Mucosa of descending colon (tissue), 3 donors: Measurements from ENCODE around the gene SRSF3. TPM values are rescaled to one million over a fixed set of nuclear protein-coding genes. Genes with fewer than 3 reads are reported as not detected.
"Not testable (repeated sequence)": the region's sequence is repeated elsewhere in the genome, so short reads cannot be mapped to it uniquely, and the experiment has no call there.

ENCODE experiments used
- ATAC-seq: fragments of 200-7000 bp; cut with Tn5 transposase; one replicate; pipeline ENCODE4 v1.9.1; 2020; ENCODE audit warnings: mild to moderate bottlenecking, moderate library complexity
- DNase-seq, 3 donors: peaks; one replicate each; pipeline ENCODE4 v3.0.0-alpha.2; 2020
- H3K36me3 ChIP-seq: fragments of 200-600 bp; one replicate; pipeline ENCODE4 v1.8.0; 2021; ENCODE audit warnings: low read depth, mild to moderate bottlenecking
- H3K4me1 ChIP-seq: fragments of 200-600 bp; one replicate; pipeline ENCODE4 v1.8.0; 2021; ENCODE audit warnings: low read depth, mild to moderate bottlenecking
- H3K4me3 ChIP-seq: fragments of 200-600 bp; one replicate; pipeline ENCODE4 v1.8.0; 2021; ENCODE audit warnings: mild to moderate bottlenecking
- H3K9me3 ChIP-seq: fragments of 200-600 bp; one replicate; pipeline ENCODE4 v1.8.0; 2021; ENCODE audit warnings: mild to moderate bottlenecking
- intact Hi-C, 2 donors: fragments of 100-400 bp; cut with DNase I in 1 of 2; cut with micrococcal nuclease in 1 of 2; formaldehyde crosslinking; loops; one replicate each; pipeline versions ENCODE4 v1.11.0 to v1.11.1; 2022; cut with DNase I, micrococcal nuclease
- total RNA-seq, 3 donors: library from RNA; stranded (reverse); fragmentation: NEBNext Ultra II Directional in 2 of 3; extraction: Animal tissue kit (Norgen Biotek cat#: 25700) in 2 of 3; gene quantifications; one replicate each; pipeline versions ENCODE4 v1.2.1 to v1.2.4, GENCODE V29; 2021 to 2023
- TF ChIP-seq, protein P1 (sequence below): fragments of 200-600 bp; IDR thresholded peaks from one replicate; pipeline ENCODE4 v1.8.0; 2022; ENCODE audit warnings: antibody characterized with exemption, mild to moderate bottlenecking
- donor health status: DM: no; HTN: no; CAD: no; lungs with moderate emphysema.
- donor health status: DM: no; HTN: no; CAD: no.
- donor health status: DM: no; HTN: yes; CAD: no.

Gene SRSF3
- total RNA-seq, 3 donors from 2014 or later: 176 to 243 (median 229) TPM

DNA sequence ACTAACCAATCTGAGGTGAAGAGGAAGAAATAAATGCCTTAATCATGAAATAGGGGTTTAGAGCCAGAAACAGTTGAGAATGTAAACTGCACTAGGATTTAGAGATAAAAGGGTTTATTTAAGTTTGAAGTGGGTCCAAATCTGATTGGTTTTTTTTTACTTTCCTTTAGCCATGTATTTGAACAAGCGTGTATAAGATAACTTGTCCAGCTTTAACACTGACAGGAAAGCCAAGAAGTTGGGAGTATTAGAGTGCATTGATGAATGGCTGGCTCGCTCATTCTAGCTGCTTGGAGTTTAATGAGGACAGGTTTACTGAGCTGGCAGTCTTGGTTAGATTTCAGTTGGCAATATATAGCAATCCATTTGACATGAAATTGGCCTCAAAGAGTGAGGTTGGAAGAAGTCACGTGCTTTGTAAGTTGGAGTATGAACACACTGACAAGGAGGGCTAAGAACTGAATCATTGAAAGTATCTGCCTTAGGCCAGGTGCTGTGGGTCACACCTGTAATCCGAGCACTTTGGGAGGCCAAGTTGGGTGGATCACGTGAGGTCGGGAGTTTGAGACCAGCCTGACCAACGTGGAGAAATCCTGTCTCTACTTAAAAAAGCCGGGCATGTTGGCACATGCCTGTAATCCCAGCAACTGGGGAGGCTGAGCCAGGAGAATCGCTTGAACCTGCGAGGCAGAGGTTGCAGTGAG, 13.7 kb downstream of the SRSF3 start:
- TF ChIP-seq, protein P1, sequence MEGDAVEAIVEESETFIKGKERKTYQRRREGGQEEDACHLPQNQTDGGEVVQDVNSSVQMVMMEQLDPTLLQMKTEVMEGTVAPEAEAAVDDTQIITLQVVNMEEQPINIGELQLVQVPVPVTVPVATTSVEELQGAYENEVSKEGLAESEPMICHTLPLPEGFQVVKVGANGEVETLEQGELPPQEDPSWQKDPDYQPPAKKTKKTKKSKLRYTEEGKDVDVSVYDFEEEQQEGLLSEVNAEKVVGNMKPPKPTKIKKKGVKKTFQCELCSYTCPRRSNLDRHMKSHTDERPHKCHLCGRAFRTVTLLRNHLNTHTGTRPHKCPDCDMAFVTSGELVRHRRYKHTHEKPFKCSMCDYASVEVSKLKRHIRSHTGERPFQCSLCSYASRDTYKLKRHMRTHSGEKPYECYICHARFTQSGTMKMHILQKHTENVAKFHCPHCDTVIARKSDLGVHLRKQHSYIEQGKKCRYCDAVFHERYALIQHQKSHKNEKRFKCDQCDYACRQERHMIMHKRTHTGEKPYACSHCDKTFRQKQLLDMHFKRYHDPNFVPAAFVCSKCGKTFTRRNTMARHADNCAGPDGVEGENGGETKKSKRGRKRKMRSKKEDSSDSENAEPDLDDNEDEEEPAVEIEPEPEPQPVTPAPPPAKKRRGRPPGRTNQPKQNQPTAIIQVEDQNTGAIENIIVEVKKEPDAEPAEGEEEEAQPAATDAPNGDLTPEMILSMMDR: no peak
- ATAC-seq (peak; percentile 6), DNase-seq (peak in 1 of 3 donors; percentile 28)
- intact Hi-C loops: no loop called here
- Histone ChIP-seq H3K36me3 (peaks cover 9% of the 10 kb centered on the region), H3K9me3 (no peaks in the 10 kb centered on the region), H3K4me3 (no peak overlapping the region), H3K4me1 (peaks cover 46% of the 10 kb centered on the region)

GRCh38 chr6:36608788-36609563, 14.8 kb downstream of the SRSF3 start:
- peak in 1 of 3 donors; percentile 32 for DNase-seq
- H3K4me1 ChIP-seq: peaks cover 43% of the 10 kb centered on the region
- H3K4me3 ChIP-seq: no peak overlapping the region
- H3K36me3 ChIP-seq: no peaks in the 10 kb centered on the region
- TF ChIP-seq, protein P1: no peak
- H3K9me3 ChIP-seq: no peaks in the 10 kb centered on the region
- intact Hi-C loops: no loop called here
- peak; percentile 56 for ATAC-seq

- peak in 1 of 3 donors; percentile 17 for DNase-seq
- Histone ChIP-seq H3K9me3 (no peaks in the 10 kb centered on the region), H3K36me3 (no peaks in the 10 kb centered on the region), H3K4me3 (no peak overlapping the region), H3K4me1 (peaks cover 39% of the 10 kb centered on the region)
- ATAC-seq: peak; percentile 5
- intact Hi-C loops: no loop called here
- TF ChIP-seq, protein P1: no peak
Measured at GRCh38 chr6:36609582-36609981, 15.4 kb downstream of the SRSF3 start.

GRCh38 chr6:36610041-36610955, 16.1 kb downstream of the SRSF3 start:
- TF ChIP-seq, protein P1: no peak
- no peak overlapping the region for H3K4me3 ChIP-seq
- no peaks in the 10 kb centered on the region for H3K36me3 ChIP-seq
- ATAC-seq (peak; percentile 19), DNase-seq (peak in 1 of 3 donors; percentile 20)
- H3K9me3 ChIP-seq: no peaks in the 10 kb centered on the region
- peaks cover 34% of the 10 kb centered on the region for H3K4me1 ChIP-seq
- intact Hi-C loops: loop anchor here in 1 of 2 donors (10.0 kb wide), 1 partner anchor 245 kb away; no protein-coding TSS in a partner anchor

DNA sequence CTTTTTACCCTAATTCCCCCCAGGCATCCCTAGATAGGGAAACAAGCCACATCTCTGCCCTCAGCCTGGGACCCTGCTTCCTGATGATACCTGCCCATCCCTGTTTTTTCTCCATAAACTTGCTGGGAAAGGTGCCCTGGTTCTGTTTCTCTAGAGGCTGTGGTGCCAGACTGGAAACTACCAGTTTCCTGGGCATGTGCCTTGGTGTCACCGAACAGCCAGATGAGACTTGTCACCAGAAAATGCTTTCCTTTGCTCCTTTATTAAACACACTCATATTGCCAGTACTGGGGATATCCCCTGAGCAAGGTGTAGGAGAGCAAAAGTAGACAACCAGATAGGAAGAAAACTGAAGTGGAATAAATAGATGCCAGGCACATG, 16.8 kb downstream of the SRSF3 start:
- H3K4me1 ChIP-seq: peaks cover 30% of the 10 kb centered on the region
- DNase-seq (peak in 1 of 3 donors; percentile 5), ATAC-seq (no peak)
- H3K36me3 ChIP-seq: no peaks in the 10 kb centered on the region
- H3K4me3 ChIP-seq: no peak overlapping the region
- intact Hi-C loops: loop anchor here in 1 of 2 donors (10.0 kb wide), 1 partner anchor 244 kb away; no protein-coding TSS in a partner anchor
- no peaks in the 10 kb centered on the region for H3K9me3 ChIP-seq
- TF ChIP-seq, protein P1: no peak

- not testable (repeated sequence) for H3K9me3 ChIP-seq, ATAC-seq, H3K4me3 ChIP-seq, DNase-seq, H3K36me3 ChIP-seq
- intact Hi-C loops: loop anchor here in 1 of 2 donors (10.0 kb wide), 1 partner anchor 243 kb away; no protein-coding TSS in a partner anchor
- H3K4me1 ChIP-seq: peaks cover 28% of the 10 kb centered on the region
Measured at GRCh38 chr6:36611679-36612078, 17.5 kb downstream of the SRSF3 start.
